ENCODE results near the gene MLPH. TPM values are rescaled to one million over a fixed set of nuclear protein-coding genes. Genes with fewer than 3 reads are reported as not detected.

Gene MLPH
- total and polyA plus RNA-seq, 12 donors, result 9.7 to 60.0 (median 40.8) TPM

DNA sequence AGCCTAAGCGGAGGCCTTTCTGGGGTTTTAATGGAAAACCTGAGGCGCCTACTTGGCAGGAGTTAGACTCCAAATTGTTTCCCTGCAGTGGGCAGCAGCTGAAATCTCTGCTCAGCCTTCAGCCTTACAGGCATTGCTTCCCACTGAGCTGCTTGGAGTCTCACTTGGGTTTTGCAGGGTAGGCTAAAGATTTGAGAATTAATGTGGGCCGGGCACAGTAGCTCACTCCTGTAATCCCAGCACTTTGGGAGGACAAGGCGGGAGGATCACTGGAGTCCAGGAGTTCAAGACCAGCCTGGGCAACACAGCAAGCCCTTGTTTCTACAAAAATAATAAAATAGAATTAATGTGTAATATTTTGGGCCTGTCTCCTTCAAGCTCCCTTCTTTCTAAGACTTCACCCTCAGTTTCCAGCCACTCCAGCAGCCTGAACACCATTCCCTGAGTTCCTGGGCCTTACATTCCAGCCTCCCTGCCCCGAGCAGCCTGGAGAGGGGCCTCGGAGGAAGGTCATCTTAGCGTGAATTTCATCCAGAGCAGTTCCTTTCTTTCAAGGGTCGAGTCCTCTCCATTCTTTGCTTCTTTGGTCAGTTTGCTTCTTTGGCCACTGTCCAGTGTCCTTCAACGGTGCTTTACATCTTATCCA lies 112.5 kb downstream of the MLPH start:
- no peaks in the 10 kb centered on the region for H3K36me3 ChIP-seq
- intact Hi-C loops (cut with DNase I), result loop anchor here in 8 of 10 donors (5.0 to 10.0 kb wide), 5 partner anchors 63 to 148 kb away; no protein-coding TSS in a partner anchor
- peaks cover 10 to 62% (median 43%) of the 10 kb centered on the region in 9 donors for H3K4me1 ChIP-seq
- peak overlapping the region in 5 of 10 donors; percentile 29 to 40 (median 37) for H3K4me3 ChIP-seq
- ATAC-seq (no peak), DNase-seq (no peak)
- no peaks in the 10 kb centered on the region for H3K9me3 ChIP-seq
- TF ChIP-seq, protein P1, sequence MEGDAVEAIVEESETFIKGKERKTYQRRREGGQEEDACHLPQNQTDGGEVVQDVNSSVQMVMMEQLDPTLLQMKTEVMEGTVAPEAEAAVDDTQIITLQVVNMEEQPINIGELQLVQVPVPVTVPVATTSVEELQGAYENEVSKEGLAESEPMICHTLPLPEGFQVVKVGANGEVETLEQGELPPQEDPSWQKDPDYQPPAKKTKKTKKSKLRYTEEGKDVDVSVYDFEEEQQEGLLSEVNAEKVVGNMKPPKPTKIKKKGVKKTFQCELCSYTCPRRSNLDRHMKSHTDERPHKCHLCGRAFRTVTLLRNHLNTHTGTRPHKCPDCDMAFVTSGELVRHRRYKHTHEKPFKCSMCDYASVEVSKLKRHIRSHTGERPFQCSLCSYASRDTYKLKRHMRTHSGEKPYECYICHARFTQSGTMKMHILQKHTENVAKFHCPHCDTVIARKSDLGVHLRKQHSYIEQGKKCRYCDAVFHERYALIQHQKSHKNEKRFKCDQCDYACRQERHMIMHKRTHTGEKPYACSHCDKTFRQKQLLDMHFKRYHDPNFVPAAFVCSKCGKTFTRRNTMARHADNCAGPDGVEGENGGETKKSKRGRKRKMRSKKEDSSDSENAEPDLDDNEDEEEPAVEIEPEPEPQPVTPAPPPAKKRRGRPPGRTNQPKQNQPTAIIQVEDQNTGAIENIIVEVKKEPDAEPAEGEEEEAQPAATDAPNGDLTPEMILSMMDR (IDR thresholded peaks at IDR 0.05), result no peak
- no peaks in the 10 kb centered on the region for H3K27me3 ChIP-seq
- WGBS, 2 donors, result 59 to 68% methylated on average over 9 of the region's 9 CpGs
- peak overlapping the region; percentile 31 to 95 (median 86) for H3K27ac ChIP-seq

DNA sequence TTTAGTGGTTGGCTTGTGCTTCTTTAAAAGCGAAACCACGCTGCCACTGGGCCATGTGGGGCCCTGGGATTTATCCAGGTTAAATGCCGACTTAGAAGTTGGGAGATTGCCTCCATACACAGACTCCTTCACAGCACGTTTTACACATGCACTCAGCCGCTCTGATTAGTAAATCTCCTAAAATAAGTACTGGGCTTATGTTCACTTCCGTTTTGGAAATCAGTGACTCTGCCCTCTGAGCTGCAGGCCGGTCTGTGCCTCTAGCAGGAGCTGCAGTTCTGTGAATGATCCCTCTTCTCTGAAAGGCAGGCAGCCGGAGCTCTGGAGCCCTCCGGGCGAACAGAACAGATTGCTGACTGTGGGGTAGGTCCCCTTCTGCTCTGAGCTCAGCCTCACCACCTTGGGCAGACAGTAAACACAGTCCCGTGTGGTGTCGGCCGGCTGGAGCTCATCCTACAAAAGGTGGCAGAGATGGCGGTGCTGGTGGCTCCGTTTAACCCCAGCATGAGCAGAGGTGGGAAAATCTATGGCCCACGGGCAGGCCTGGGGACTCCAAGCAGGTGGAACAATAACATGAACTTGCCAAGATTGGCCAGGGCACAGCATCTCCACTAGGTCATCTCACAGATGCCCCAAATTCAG lies 113.3 kb downstream of the MLPH start:
- H3K27ac ChIP-seq, result peak overlapping the region; percentile 31 to 95 (median 86)
- TF ChIP-seq, protein P1 (IDR thresholded peaks at IDR 0.05), result peak in 6 of 9 donors; percentile 35 to 76 (median 56)
- DNase-seq (peak; percentile 52 to 76), ATAC-seq (peak; percentile 77 to 88 (median 84))
- no peaks in the 10 kb centered on the region for H3K27me3 ChIP-seq
- H3K36me3 ChIP-seq, result no peaks in the 10 kb centered on the region
- no peaks in the 10 kb centered on the region for H3K9me3 ChIP-seq
- intact Hi-C loops (cut with DNase I), result loop anchor here in 7 of 10 donors (5.0 to 10.0 kb wide), 4 partner anchors 64 to 147 kb away; no protein-coding TSS in a partner anchor
- peak overlapping the region in 5 of 10 donors; percentile 29 to 40 (median 37) for H3K4me3 ChIP-seq
- 19 to 36% methylated on average over 16 of the region's 16 CpGs for WGBS, 2 donors
- H3K4me1 ChIP-seq, result peaks cover 8 to 55% (median 37%) of the 10 kb centered on the region in 9 donors

DNA sequence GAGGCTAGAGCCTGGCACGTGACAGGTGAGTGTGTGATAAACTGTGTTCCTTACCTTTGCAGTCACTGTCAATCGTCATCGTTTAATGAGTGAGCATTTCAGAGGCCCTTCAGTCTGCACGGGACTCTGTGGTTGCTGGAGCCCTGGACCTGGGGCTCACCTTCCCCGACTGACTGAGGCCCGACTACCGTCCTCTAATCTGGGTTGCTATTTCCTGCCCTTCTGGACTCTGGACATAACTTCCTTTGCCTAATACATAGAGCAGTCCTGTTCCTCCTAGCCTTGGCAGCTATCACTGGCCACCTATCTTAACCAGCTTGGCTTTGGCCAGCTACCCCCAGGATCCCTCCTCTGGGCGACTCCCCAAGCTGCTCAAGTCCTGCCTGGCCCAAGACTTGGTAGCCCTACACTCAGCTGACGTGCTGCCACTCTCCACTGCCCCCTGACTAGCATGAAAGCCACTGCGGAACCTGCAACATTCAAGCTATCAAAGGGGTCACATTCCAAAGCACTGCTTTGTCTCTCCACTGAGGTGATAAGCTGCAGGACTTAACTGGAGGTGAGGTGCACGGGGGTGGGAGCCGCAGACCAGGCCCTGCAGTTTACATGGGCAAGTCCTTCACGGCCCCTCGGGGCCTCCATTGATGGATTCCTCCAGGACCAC lies 114.5 kb downstream of the MLPH start:
- H3K27me3 ChIP-seq, result no peaks in the 10 kb centered on the region
- WGBS, 2 donors, result 59 to 63% methylated on average over 14 of the region's 14 CpGs
- peaks cover 6 to 50% (median 37%) of the 10 kb centered on the region in 9 donors for H3K4me1 ChIP-seq
- no peak overlapping the region for H3K4me3 ChIP-seq
- H3K36me3 ChIP-seq, result no peaks in the 10 kb centered on the region
- H3K9me3 ChIP-seq, result no peaks in the 10 kb centered on the region
- DNase-seq (no peak), ATAC-seq (peak in 3 of 8 donors; percentile 6 to 15 (median 7))
- TF ChIP-seq, protein P1 (IDR thresholded peaks at IDR 0.05), result peak in 4 of 9 donors; percentile 9 to 36 (median 30)
- intact Hi-C loops (cut with DNase I), result loop anchor here in 7 of 10 donors (5.0 to 10.0 kb wide), 4 partner anchors 63 to 146 kb away; no protein-coding TSS in a partner anchor
- H3K27ac ChIP-seq, result peak overlapping the region in 7 of 10 donors; percentile 80 to 95 (median 89)

DNA sequence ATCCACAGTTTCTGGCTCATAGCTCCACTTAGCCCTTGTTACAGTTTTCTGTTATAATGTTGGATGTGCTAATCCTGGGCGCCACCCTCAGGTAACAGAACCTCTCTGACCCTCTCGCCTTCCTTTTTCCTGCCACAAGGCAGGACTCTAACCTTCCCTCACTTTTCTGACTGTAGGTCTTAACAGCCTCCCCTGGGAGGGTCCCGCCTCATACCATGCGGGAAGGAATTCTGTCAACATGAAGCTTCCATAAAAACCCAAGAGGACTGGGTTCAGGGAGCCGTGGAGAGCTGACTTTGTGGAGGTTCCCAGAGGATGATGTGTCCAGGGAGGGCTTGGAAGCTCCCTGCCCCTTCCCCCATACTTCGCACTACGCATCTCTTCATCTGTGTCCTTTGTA lies 115.4 kb downstream of the MLPH start:
- H3K9me3 ChIP-seq, result no peaks in the 10 kb centered on the region
- no peak overlapping the region for H3K4me3 ChIP-seq
- intact Hi-C loops (cut with DNase I), result loop anchor here in 7 of 10 donors (5.0 to 10.0 kb wide), 4 partner anchors 62 to 145 kb away; no protein-coding TSS in a partner anchor
- ATAC-seq, result no peak
- 88 to 92% methylated on average over 7 of the region's 7 CpGs for WGBS, 2 donors
- TF ChIP-seq, protein P1 (IDR thresholded peaks at IDR 0.05), result no peak
- H3K27me3 ChIP-seq, result no peaks in the 10 kb centered on the region
- no peak for DNase-seq
- H3K4me1 ChIP-seq, result peaks cover 6 to 50% (median 37%) of the 10 kb centered on the region in 9 donors
- H3K36me3 ChIP-seq, result no peaks in the 10 kb centered on the region
- H3K27ac ChIP-seq, result no peak overlapping the region

Measured in heart right ventricle (tissue), 16 donors.